GM21717 (cell line): Measurements from ENCODE around the gene PIAS4.
"Not testable (repeated sequence)": the region's sequence is repeated elsewhere in the genome, so short reads cannot be mapped to it uniquely, and the experiment has no call there.

Experiments
- ATAC-seq: cut with Tn5 transposase; IDR thresholded peaks from one replicate; pipeline ENCODE4 v1.9.1; 2021; ENCODE audit warnings: mild to moderate bottlenecking, moderate library complexity; ENCODE audit not compliant: unreplicated experiment

PIAS4 gene

DNA sequence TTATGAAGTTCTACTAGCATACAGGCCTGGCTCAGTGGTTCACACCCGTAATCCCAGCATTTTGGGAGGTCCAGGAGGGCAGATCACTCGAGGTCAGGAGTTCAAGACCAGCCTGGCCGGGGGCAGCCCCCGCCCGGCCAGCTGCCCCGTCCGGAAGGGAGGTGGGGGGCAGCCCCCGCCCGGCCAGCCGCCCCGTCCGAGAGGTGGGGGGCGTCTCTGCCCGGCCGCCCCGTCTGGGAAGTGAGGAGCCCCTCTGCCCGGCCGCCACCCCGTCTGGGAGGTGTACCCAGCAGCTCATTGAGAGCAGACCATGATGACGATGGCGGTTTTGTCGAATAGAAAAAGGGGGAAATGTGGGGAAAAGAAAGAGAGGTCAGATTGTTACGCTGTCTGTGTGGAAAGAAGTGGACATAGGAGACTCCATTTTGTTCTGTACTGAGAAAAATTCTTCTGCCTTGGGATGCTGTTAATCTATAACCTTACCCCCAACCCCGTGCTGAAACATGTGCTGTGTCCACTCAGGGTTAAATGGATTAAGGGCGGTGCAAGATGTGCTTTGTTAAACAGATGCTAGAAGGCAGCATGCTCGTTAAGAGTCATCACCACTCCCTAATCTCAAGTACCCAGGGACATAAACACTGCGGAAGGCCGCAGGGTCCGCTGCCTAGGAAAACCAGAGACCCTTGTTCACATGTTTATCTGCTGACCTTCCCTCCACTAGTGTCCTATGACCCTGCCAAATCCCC, 8.7 kb upstream of the PIAS4 start:
- ATAC-seq = not testable (repeated sequence)

DNA sequence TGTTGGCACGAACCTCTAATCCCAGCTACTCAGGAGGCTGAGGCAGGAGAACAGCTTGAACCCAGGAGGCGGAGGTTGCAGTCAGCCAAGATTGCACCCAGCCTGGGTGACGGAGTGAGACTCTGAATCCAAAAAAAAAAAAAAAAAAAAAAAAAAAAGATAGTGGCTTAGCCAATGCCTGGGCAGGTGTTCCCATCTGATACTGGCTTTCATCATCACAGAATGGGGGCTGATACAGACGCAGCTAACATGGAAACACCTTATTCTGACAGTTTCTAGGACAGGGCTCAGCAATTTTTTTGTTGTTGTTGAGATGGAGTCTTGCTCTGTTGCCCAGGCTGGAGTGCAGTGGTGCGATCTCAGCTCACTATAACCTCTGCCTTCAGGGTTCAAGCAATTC, 6.7 kb upstream of the PIAS4 start:
- ATAC-seq = not testable (repeated sequence)

DNA sequence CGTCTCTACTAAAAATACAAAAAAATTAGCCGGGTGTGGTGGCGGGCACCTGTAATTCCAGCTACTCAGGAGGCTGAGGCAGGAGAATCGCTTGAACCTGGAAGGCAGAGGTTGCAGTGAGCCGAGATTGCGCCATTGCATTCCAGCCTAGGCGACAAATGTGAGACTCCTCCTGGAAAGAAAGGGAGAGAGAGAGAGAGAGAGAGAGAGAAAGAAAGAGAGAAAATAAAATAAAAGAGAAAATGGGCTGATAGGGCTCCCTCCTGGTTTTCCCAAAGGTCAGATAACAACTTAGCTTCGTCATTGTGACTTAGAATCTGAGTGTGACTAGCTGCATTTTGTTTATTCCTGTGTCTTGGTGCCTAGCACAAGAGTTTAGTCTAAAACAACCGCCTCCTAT, 2.1 kb upstream of the PIAS4 start:
- ATAC-seq = not testable (repeated sequence)

DNA sequence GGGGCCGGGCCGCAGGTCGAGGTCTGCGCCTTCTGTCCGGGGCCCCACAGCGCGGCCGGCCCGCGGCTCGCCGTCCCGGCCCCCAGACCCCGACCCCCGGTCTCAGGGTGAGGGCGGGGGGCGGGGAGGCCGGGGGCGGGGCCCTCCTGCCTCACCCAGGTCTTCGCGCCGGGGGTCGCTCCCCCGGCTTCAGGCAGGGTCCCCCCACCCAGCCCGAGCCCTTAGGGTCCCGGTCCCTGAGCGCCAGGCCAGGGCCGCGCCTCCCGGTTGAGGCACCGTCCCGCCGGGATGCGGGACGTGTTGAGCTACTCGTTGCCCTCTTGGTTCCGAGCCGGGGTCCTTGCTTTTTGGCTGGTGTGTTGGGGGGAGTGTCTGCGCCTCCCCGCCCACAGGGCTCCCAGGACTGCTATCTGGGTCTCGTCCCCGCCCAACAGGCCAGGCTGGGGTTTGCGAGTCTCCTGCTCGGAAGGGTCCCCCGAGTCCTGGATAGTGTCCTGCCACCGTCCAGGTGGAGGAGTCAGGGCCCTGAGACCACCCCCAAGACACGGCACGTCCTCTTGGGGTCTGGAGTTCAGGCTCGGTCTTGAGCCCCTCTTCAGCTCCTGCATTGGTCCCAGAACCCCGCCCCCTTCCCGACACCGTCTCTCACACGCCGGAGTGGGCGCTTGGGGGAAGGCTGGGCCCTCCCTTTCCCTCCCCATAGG, 452 bp downstream of the PIAS4 start:
- ATAC-seq = no peak

DNA sequence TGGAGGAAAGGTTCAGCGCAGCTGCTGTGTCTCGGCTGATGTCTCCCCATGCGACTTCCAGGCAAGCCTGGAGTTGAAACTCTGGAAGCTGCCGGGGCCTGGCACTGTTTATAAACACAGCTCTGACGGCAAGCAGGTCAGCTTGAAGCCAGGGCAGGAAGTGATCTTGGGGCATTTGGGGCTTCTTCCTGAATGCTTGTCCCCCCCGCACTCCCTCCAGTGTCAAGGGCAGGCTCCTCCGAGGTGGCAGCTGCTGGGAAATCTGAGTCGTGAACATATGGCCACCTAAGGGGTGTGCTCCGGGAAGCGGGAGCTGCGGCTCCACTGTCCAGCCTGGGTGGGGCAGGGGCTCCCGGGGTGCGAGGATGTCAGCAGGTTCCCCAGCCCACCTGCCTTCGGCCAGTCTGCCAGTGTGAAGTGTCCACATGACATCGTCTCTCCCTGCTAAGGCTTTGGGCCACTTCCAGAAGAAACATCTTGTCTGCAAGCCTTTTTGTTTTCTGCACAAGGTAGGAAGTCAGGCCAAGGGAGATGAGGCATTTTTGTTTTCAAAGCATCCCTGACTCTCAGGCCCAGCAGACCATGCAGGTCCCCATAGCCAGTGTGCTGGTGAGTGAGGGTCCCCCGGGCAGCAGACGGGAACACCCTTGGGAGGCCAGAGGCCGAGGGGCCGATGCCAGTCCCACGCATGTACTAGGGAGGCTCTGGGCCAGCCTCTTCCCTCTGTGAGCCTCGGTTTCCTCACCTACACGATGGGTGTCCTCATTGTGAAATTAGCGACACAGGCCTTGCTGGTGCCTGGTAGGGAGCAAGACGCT, 2.7 kb downstream of the PIAS4 start:
- ATAC-seq = no peak

DNA sequence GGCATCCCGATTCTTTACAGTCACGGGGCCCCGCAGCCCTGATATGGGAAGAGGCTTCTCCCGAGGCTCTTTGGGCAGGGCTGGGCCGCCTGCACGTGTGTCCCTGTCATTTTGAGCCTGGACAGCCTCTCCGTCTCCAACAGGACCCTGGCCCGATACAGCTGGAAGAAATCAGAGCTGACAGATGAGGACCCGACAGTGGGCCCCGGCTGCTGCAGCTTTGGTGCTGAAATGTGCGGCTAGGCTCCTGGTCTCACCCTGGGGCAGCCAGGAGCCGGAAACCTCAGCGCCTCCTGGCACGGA, 3.2 kb downstream of the PIAS4 start:
- no peak for ATAC-seq

DNA sequence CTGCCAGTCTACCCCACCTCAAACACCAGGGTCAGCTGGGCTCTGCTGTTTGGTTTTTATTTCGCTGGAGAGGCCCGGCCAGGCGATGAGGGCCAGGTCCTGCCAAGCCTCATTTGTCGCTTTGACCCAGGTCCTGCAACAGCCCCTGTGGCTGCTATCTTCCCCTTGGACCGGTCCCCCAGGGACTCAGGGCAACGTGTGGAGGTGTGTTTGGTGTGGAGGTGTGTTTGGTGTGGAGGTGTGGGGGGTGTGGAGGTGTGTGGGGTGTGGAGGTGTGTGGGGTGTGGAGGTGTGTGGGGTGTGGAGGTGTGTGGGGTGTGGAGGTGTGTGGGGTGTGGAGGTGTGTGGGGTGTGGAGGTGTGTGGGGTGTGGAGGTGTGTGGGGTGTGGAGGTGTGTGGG, 3.9 kb downstream of the PIAS4 start:
- ATAC-seq = not testable (repeated sequence)

DNA sequence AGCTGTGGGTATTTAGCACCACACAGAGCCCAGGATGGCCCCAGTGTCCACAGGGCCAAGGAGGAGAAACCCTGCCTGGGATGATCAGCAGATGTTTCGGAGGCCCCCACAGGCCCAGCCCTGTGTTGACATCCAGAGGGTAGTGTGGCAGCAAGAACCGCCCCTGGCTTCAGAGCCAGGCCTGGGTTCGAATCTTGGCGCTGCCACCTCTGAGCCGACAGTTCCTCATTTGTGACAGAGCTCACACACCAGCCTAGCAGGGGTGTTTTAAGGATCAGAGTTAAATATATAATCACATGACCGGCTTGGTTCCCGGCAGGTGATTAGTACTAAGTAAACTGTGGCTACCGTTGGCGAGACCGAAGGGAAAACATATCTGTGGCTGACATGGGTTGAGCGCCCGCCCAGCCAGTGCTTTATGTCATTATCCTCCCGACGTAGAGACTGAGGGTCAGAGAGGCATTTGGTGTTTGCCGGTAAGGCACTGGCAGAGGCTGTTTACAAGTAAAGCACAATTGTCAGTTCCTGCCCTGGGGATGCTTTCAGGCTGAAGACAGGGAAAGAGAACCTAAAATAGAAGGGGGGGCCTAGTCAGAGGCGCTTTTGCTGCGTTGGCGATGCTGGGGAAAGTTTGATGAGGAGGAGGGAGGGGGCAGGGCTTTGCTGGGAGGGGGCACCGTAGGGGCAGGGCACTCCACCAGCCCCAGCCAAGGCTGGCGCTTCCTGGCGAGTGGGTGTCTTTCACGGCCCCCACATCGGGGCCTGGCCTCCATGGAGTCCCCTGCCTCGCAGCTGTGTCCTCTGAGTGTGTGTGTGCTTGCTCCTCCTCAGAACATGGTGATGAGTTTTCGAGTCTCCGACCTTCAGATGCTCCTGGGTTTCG, 4.8 kb downstream of the PIAS4 start:
- no peak for ATAC-seq

DNA sequence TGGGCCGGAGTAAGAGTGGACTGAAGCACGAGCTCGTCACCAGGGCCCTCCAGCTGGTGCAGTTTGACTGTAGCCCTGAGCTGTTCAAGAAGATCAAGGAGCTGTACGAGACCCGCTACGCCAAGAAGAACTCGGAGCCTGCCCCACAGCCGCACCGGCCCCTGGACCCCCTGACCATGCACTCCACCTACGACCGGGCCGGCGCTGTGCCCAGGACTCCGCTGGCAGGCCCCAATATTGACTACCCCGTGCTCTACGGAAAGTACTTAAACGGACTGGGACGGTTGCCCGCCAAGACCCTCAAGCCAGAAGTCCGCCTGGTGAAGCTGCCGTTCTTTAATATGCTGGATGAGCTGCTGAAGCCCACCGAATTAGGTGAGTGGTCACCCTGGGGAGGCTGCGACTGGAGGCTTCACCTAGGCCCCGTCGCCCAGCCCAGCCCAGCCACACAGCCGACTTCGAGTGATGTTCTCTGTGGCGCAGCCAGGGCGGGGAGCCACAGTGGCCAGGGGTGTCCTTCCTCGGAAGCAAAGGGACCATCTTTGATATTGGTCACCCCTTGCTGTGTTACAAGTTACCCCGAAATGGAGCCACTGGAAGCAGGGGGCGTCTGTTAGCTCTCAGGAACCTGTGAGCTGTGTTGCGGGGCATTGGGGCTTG, 5.6 kb downstream of the PIAS4 start:
- ATAC-seq = no peak

DNA sequence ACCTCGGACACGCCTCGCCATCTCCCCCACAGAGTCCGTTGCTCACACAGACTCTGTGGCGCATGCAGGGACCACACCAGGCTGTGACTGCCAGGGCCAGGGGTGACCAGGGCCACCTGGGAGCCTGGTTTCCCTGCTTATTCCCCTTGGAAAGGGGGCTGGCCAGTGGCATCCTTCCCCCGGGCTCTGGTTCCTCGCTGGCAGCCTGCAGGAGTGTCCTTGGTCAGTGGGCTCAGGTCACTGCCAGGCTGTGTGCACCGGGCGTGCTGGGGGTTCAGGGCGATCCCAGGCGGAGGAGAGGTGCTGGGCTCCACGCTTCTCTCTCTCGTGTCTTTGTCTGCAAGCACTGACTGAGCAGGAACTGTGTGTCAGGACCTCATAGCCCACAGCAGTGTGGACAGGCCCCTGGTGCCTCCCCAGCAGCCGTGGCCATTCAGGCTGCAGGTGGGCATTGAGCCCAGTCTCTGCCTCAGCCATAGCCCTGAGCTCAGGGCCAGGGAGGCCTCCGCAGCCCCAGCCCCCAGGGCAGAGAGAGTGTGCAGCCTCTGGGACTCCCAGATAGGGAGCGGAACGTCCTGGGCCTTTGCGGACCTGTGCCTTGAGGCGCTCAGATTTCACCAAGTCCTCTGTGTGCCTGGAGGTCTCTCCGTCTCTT, 6.5 kb downstream of the PIAS4 start:
- no peak for ATAC-seq

DNA sequence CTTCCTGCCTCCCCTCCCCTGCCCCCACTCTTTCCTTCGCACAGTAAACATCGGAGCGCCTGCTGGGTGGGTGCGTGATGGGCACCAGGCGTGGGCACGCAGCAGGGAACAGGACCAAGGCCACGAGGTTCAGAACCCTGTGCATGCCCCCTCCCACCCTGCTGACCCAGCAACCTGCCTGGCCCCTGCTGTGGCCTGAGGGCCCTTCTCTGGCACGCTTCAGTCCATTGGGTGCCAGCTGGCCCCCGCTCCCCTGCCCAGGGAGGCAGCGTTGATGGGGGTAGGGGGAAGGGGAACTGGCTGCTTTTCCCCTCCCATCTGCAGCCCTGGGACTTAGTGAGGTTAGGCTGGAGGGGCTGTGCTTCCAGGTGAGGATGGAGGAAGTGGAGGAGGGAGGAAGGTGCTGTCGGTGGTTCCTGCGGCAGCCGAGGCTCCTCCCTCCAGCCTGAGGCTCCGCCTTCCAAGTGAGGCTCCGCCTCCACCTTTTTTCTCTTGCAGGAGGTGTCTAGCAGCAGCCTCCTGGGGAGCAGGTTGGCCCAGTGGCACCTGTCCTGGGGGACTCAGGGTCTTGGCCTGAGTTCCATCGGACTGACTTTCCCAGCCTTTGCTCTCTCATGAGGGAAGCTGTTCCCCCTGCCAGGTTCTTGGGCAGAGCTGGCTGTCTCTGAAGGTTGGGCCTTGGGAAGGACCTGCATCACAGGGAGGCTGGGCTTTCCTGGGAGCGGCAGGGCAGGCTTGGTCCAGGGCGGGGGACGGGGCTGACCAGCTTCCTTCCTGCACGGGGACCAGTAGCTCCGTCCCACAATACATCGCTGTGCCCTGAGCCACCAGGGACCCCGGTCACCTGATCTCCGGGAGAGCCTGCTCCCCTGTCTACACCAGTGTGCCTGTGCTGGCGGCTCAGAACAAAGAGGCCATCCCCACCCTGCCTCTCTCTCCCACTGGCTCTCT, 7.3 kb downstream of the PIAS4 start:
- ATAC-seq = no peak

DNA sequence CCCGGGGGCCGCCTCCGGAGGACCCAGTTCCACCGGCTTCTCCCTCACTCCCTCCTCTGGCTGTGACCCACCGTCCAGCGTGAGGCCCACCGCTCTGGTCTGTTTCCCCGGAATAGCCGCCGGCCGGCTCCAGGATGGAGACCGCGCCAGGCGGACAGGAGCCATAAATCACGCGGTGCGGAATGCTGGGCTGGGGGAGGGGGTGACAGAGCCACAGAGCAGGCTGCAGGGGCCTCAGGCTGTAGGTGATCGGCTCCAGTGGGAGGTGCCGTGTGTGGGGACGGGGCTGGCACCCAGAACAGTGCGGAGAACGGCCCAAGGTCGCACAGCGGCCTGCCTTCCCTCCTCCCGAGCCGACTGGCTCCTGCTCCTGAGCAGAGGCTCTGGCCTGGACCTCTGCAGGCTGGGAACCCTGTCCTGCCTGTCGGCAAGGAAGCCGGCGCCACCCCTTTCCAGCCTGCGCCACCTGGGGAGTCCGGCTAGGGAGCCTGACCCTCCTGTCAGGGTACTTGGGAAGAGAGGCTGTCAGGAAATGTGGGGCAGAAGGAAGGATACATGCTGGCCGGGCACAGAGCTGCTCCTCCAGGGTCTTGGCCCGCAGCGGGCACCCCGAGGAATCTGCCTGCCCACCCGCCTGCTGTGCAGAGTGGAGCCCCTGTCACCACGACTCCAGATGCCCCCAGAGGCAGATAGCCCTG, 8.3 kb downstream of the PIAS4 start:
- ATAC-seq = no peak

DNA sequence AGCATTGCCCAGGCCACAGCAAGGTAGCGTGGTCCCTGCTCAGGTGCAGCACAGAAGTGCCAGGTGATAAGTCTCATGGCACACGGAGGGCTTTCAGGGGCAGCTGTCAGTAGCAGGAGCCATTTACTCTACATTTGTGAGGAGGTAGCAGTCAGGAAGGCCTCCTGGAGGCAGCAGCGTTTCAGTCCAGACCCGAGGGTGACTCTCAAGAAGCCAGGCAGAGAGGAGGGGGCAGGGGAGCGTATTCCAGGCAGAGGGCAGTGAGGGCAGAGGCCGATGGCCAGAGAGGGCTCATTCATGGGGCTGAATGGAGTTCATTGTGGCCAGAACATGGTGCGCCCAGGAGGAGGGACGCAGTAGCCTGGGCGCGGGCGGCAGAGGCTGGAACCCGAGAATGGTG, 8.9 kb downstream of the PIAS4 start:
- ATAC-seq = no peak

DNA sequence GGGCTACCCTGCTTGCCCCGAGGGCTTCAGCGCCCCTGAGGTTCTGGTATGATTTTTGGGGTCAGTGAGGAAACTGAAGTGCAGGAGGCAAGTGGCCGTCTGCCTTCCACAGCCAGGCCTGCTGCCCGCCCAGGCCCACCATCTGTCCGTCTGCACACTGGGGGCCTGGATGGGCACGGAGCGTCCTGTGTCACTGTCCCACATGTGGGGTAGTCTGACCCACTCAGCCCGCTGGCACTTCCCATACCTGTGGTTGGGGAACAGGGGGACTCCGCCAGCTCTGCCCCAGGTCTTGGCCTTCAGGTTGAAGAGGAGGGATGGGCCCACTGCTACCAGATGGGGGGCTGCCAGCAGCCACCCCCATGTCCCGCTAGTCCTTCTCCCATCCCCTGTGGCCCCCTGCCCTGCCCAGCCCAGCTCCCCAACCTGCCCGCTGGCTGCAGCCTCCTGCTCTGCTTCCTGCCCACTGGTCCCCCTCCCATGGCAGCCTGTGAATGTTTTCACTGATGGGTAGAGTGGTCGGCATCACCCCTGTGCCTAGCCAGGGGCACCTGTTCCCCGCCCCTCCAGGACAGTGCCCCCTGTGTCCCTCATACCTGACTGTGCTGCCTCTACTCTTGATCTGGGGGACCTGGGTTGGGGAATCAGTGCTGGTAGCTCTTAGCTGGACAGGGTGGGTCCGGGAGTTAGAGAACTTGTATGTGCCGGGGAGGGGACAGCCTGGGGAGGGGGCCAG, 9.5 kb downstream of the PIAS4 start:
- no peak for ATAC-seq

DNA sequence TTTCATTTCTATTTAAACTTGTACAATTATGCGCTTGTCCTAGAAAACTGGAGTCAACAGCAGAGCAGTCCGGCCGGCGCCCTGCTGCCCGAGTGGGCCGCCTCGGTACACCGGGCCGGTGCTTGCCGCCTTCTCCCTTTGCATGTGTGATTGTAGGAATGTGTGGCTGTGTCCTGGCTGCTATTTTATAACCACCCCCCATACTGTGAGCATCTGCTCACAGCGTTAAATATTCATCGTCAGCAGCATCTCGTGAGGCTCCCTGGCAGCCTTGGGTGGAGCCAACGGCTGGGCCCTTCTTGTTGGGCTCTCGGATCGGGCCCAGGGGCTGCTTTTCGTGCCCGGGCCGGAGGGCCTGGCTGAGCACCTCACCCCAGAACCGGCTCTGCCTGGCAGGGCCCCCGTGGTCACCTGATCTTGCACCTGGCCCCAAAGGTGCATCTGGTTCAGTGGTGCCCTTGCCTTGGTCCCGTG, 10.6 kb downstream of the PIAS4 start:
- ATAC-seq = no peak

DNA sequence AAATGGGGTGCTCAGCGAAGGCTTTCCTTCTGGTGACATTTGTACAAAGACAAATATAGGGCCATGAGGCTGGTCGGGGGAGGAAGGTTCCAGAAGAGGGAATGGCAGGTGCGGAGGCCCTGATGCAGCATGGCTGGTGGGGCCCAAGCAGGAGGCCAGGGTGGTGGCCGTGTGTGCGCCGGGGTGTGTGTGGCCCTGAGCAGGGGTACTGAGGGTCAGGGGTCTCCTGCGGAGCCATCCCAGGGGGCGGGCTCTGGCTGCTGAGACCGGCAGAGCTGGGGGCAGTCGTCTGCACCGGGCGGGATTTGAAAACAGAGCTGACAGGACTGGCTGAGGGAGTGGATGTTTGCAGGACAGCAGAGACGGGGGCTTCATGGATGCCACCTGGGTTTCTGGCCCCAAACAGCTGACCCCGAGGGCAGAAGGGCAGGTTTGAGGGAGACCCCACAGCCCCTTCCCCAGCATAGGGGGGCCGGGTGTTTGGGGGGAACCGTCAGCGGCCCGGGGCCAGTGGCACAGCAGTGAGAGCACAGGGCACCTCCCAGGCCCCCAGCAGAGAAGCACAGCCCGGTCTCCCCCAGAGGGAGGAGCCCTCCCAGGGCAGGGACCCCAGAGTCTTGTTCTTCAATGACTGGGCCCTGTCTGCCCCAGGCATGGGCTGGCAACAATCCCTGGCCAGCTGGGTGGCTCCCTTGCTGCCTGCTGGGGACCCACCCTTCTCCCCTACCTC, 11.4 kb downstream of the PIAS4 start:
- no peak for ATAC-seq

DNA sequence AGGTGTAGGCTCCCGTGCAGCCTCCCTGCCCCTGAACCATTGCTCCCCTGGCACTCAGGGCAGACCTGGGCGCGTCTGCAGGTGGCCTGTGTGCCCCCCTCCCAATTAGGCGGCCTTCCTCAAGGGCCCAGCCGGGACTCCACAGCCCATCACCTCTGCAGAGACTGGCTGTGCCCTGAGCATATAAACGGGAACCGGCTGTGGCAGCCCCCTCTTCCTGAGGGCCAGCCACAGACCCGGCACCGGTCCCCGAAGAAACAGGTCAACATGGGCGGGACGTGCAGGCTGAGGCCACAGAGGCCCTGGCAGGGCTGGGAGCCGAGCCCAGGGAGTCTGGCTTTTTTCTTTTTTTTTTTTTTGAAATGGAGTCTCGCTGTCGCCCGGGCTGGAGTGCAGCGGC, 12.0 kb downstream of the PIAS4 start:
- no peak for ATAC-seq
